IMR-90 (cell line): ENCODE results near the gene ADPRHL1. TPM values are rescaled to one million over a fixed set of nuclear protein-coding genes. Genes with fewer than 3 reads are reported as not detected.

Experiments
- ATAC-seq: fragments of 200-7000 bp; cut with Tn5 transposase; 2 replicates; pipeline ENCODE4 v1.9.1; 2020; ENCODE audit warnings: low read depth, mild to moderate bottlenecking, moderate library complexity
- BruUV-seq: library from RNA; stranded (reverse); fragments of 400-500 nt; replicated peaks from 2 replicates; lab custom pipeline; 2021; lab: Mats Ljungman, UMichigan
- CTCF ChIA-PET: fragments of 300-600 bp; formaldehyde crosslinking; extraction: SDS; loops from one replicate; lab custom pipeline; 2021; ENCODE audit warnings: antibody characterized with exemption; lab: Yijun Ruan, JAX
- POLR2A ChIA-PET: fragments of 300-600 bp; sonication (Branson Sonifier 250); formaldehyde crosslinking; loops from one replicate; lab custom pipeline; 2022; ENCODE audit warnings: antibody characterized with exemption; ENCODE audit not compliant: unreplicated experiment; lab: Charles Lee
- DNase-seq: peaks from one replicate; pipeline ENCODE4 v3.0.0; 2013
- H2AFZ ChIP-seq: replicated peaks from 2 replicates; pipeline ENCODE3; 2013; ENCODE audit warnings: low read length, mild to moderate bottlenecking; ENCODE audit not compliant: poor library complexity
- H2AK5ac ChIP-seq: 2 replicates; pipeline ENCODE4 v1.6.1; 2013; ENCODE audit warnings: low read depth, low read length, inconsistent platforms
- H2AK9ac ChIP-seq: replicated peaks from 2 replicates; pipeline ENCODE3; 2013; ENCODE audit warnings: mild to moderate bottlenecking, low read depth, low read length, moderate library complexity; ENCODE audit not compliant: poor library complexity
- H2BK120ac ChIP-seq: 2 replicates; pipeline ENCODE4 v1.6.1; 2013; ENCODE audit warnings: low read depth, low read length, inconsistent platforms
- H2BK15ac ChIP-seq: 3 replicates; pipeline ENCODE4 v1.6.1; 2013; ENCODE audit warnings: low read depth, low read length, inconsistent platforms
- H2BK20ac ChIP-seq: 2 replicates; pipeline ENCODE4 v1.6.1; 2013; ENCODE audit warnings: low read depth, mild to moderate bottlenecking, inconsistent platforms, low read length, moderate library complexity
- H2BK5ac ChIP-seq: 2 replicates; pipeline ENCODE4 v1.6.1; 2013; ENCODE audit warnings: mild to moderate bottlenecking, low read depth, low read length, inconsistent platforms; ENCODE audit not compliant: poor library complexity, severe bottlenecking
- H3K14ac ChIP-seq: replicated peaks from 2 replicates; pipeline ENCODE4 v1.6.1; 2013; ENCODE audit warnings: low read depth, low read length, inconsistent platforms
- H3K18ac ChIP-seq: 2 replicates; pipeline ENCODE4 v1.6.1; 2013; ENCODE audit warnings: low read depth, low read length, control low read depth
- H3K23ac ChIP-seq: 2 replicates; pipeline ENCODE4 v1.6.1; 2013; ENCODE audit warnings: low read depth, low read length, inconsistent platforms
- H3K27ac ChIP-seq: 2 replicates; pipeline ENCODE4 v1.5.1; 2013; ENCODE audit warnings: mild to moderate bottlenecking, control low read depth, low read length; ENCODE audit not compliant: insufficient read depth
- H3K27me3 ChIP-seq: 2 replicates; pipeline ENCODE4 v1.6.1; 2013; ENCODE audit warnings: low read length; ENCODE audit not compliant: control insufficient read depth, insufficient read depth
- H3K36me3 ChIP-seq: 2 replicates; pipeline ENCODE4 v1.6.1; 2013; ENCODE audit warnings: low read length, mixed read lengths; ENCODE audit not compliant: control insufficient read depth, insufficient read depth
- H3K4ac ChIP-seq: 2 replicates; pipeline ENCODE4 v1.6.1; 2013; ENCODE audit warnings: low read depth, low read length, inconsistent platforms
- H3K4me1 ChIP-seq: 2 replicates; pipeline ENCODE4 v1.6.1; 2013; ENCODE audit warnings: low read length, mixed read lengths; ENCODE audit not compliant: control insufficient read depth, insufficient read depth
- H3K4me2 ChIP-seq: 2 replicates; pipeline ENCODE4 v1.6.1; 2013; ENCODE audit warnings: low read depth, mild to moderate bottlenecking, control low read depth, low read length, moderate library complexity
- H3K4me3 ChIP-seq: 2 replicates; pipeline ENCODE4 v1.5.1; 2013; ENCODE audit warnings: low read depth, mild to moderate bottlenecking, control low read depth, low read length, moderate library complexity; ENCODE audit not compliant: insufficient read depth
- H3K56ac ChIP-seq: 2 replicates; pipeline ENCODE4 v1.6.1; 2013; ENCODE audit warnings: low read length, inconsistent platforms; ENCODE audit not compliant: insufficient read depth; ENCODE audit errors: extremely low read depth
- H3K79me1 ChIP-seq, 2 experiments: 2 replicates each; pipeline ENCODE4 v1.6.1; 2013; ENCODE audit warnings: low read length in 2 of 2, inconsistent platforms in 1 of 2, low read depth in 1 of 2
- H3K9ac ChIP-seq: 2 replicates; pipeline ENCODE4 v1.6.1; 2013; ENCODE audit warnings: low read depth, low read length, control low read depth
- H3K9me1 ChIP-seq: 2 replicates; pipeline ENCODE4 v1.6.1; 2013; ENCODE audit warnings: low read length, inconsistent platforms; ENCODE audit not compliant: insufficient read depth
- H3K9me3 ChIP-seq: 2 replicates; pipeline ENCODE4 v1.6.1; 2013; ENCODE audit warnings: low read length; ENCODE audit not compliant: control insufficient read depth, insufficient read depth
- H4K20me1 ChIP-seq: 2 replicates; pipeline ENCODE4 v1.6.1; 2013; ENCODE audit warnings: low read length, inconsistent platforms; ENCODE audit not compliant: insufficient read depth
- H4K5ac ChIP-seq: 2 replicates; pipeline ENCODE4 v1.6.1; 2013; ENCODE audit warnings: mild to moderate bottlenecking, low read depth, low read length, control low read depth
- H4K8ac ChIP-seq, 2 experiments: 2 replicates each; pipeline ENCODE4 v1.6.1; 2013; ENCODE audit warnings: low read depth in 2 of 2, low read length in 2 of 2, control low read depth in 1 of 2, inconsistent platforms in 1 of 2
- H4K91ac ChIP-seq: 2 replicates; pipeline ENCODE4 v1.6.1; 2013; ENCODE audit warnings: low read depth, low read length, inconsistent platforms; ENCODE audit not compliant: insufficient read depth
- BHLHE40 ChIP-seq: fragments of 150-350 bp; IDR thresholded peaks from 2 replicates; pipeline ENCODE4 v1.6.1; 2016; ENCODE audit warnings: mild to moderate bottlenecking, low read depth, low read length
- CEBPB ChIP-seq: IDR thresholded peaks from 2 replicates; pipeline ENCODE4 v1.6.1; 2012; ENCODE audit warnings: low read depth, low read length, improper control_type of control experiment
- CHD1 ChIP-seq: IDR thresholded peaks from 2 replicates; pipeline ENCODE4 v1.6.1; 2012; ENCODE audit warnings: low read depth, low read length, improper control_type of control experiment
- CTCF ChIP-seq: conservative IDR thresholded peaks from 2 replicates; pipeline ENCODE4 v1.5.1; 2012; ENCODE audit warnings: mild to moderate bottlenecking, low read depth, low read length, improper control_type of control experiment
- ELK1 ChIP-seq: fragments of 150-350 bp; IDR thresholded peaks from 2 replicates; pipeline ENCODE4 v1.6.1; 2016; ENCODE audit warnings: low read depth, mild to moderate bottlenecking, low read length, moderate library complexity, borderline replicate concordance
- FOS ChIP-seq: fragments of 150-350 bp; IDR thresholded peaks from 2 replicates; pipeline ENCODE4 v1.6.1; 2016; ENCODE audit warnings: low read depth, low read length
- MAFK ChIP-seq: IDR thresholded peaks from 2 replicates; pipeline ENCODE4 v1.6.1; 2012; ENCODE audit warnings: low read depth, low read length, improper control_type of control experiment
- MAZ ChIP-seq: IDR thresholded peaks from 2 replicates; pipeline ENCODE4 v1.6.1; 2012; ENCODE audit warnings: low read depth, mild to moderate bottlenecking, low read length, improper control_type of control experiment, moderate library complexity, borderline replicate concordance
- MXI1 ChIP-seq: IDR thresholded peaks from 2 replicates; pipeline ENCODE4 v1.6.1; 2012; ENCODE audit warnings: low read depth, mild to moderate bottlenecking, low read length, moderate library complexity, borderline replicate concordance
- NFE2L2 ChIP-seq: fragments of 150-350 bp; IDR thresholded peaks from 2 replicates; pipeline ENCODE4 v1.6.1; 2016; ENCODE audit warnings: low read depth, mild to moderate bottlenecking, low read length
- POLR2A ChIP-seq: IDR thresholded peaks from 2 replicates; pipeline ENCODE4 v1.6.1; 2012; ENCODE audit warnings: mild to moderate bottlenecking, low read depth, low read length
- RAD21 ChIP-seq: IDR thresholded peaks from 2 replicates; pipeline ENCODE4 v1.6.1; 2012; ENCODE audit warnings: low read length, improper control_type of control experiment
- RCOR1 ChIP-seq: IDR thresholded peaks from 2 replicates; pipeline ENCODE4 v1.6.1; 2012; ENCODE audit warnings: mild to moderate bottlenecking, low read length, improper control_type of control experiment; ENCODE audit not compliant: insufficient replicate concordance
- RFX5 ChIP-seq: IDR thresholded peaks from 2 replicates; pipeline ENCODE4 v1.8.0; 2012; ENCODE audit warnings: low read depth, mild to moderate bottlenecking, low read length, moderate library complexity
- SMC3 ChIP-seq: fragments of 150-350 bp; IDR thresholded peaks from 2 replicates; pipeline ENCODE4 v1.6.1; 2016; ENCODE audit warnings: low read depth, mild to moderate bottlenecking, antibody characterized with exemption, low read length, moderate library complexity
- USF2 ChIP-seq: fragments of 150-350 bp; IDR thresholded peaks from 2 replicates; pipeline ENCODE4 v1.6.1; 2017; ENCODE audit warnings: mild to moderate bottlenecking, antibody characterized with exemption, low read length, low read depth
- WGBS, 2 experiments: methylation state at CpG; one replicate each; pipeline versions ENCODE4 v1.1.5 to v1.1.7; 2013; ENCODE audit warnings: missing lambda C conversion rate in 2 of 2; ENCODE audit not compliant: insufficient read length in 1 of 2; ENCODE audit errors: extremely low coverage in 2 of 2; 5-methylcytosine and 5-hydroxymethylcytosine counted together
- dilution Hi-C: fragments of 300-500 bp; cut with HindIII; formaldehyde crosslinking; loops from one replicate; pipeline ENCODE4 v1.14.3; 2018; ENCODE audit warnings: low sequenced_read_pairs; ENCODE audit not compliant: unreplicated experiment
- in situ Hi-C: fragments of 300-500 bp; cut with MboI; formaldehyde crosslinking; loops from 3 replicates; pipeline ENCODE4 v1.14.3; 2019; ENCODE audit warnings: low sequenced_read_pairs, inconsistent platforms, mixed read lengths
- intact Hi-C: fragments of 100-400 bp; cut with micrococcal nuclease; formaldehyde crosslinking; loops from 2 replicates; pipeline ENCODE4 v1.10.0; 2022
- polyA plus RNA-seq, 3 experiments: library from polyadenylated mRNA; depleted of rRNA; stranded (reverse); fragments of >200 nt; gene quantifications; 2 replicates each; pipeline ENCODE4 v1.2.3, GENCODE V29; 2012; ENCODE audit warnings: low replicate concordance in 1 of 3
- total RNA-seq: library from RNA; depleted of rRNA; stranded (reverse); fragments of >200 nt; gene quantifications from 2 replicates; pipeline ENCODE4 v1.2.3, GENCODE V29; 2012

ADPRHL1 gene
- total and polyA plus RNA-seq, 2 of the 4 experiments (the other 2 are of a cell fraction) = 0.36 to 0.67 TPM

- no peak overlapping the region for H3K4me3 ChIP-seq
- POLR2A ChIA-PET = no interaction called here
- no peak overlapping the region for H2AK5ac ChIP-seq
- intact Hi-C loops (no loop called here), in situ Hi-C loops (no loop called here), dilution Hi-C loops (no loop called here)
- H2BK5ac ChIP-seq = no peak overlapping the region
- H3K9me3 ChIP-seq = no peaks in the 10 kb centered on the region
- no peak overlapping the region for H2AFZ ChIP-seq
- H2BK15ac ChIP-seq = no peak overlapping the region
- no peaks in the 10 kb centered on the region for H4K20me1 ChIP-seq
- H3K9ac ChIP-seq = no peak overlapping the region
- no peak overlapping the region for H3K4me2 ChIP-seq
- peaks cover 25% of the 10 kb centered on the region for H3K27me3 ChIP-seq
- no peak overlapping the region for H2BK20ac ChIP-seq
- no peak overlapping the region for H3K23ac ChIP-seq
- no peaks in the 10 kb centered on the region for H3K9me1 ChIP-seq
- H3K4me1 ChIP-seq = no peaks in the 10 kb centered on the region; the same call in 1 of the 2 replicates
- no peak for ATAC-seq
- H3K14ac ChIP-seq = no peak overlapping the region
- H3K56ac ChIP-seq = no peak overlapping the region
- no peak overlapping the region for H4K8ac ChIP-seq
- no peak overlapping the region for H3K4ac ChIP-seq
- no peak overlapping the region for H3K18ac ChIP-seq
- BruUV-seq = no TSS peak
- H4K5ac ChIP-seq = no peak overlapping the region
- no peaks in the 10 kb centered on the region for H3K36me3 ChIP-seq
- DNase-seq = no peak
- 95% methylated on average over 4 of the region's 11 CpGs; no CpG with 5 or more reads in 1 of the 2 experiments for WGBS, 2 experiments
- no peak for TF ChIP-seq BHLHE40
- no peak for TF ChIP-seq SMC3
- no peak for TF ChIP-seq USF2
- TF ChIP-seq CHD1 = no peak
- no peak for TF ChIP-seq MXI1
- TF ChIP-seq MAZ = no peak
- TF ChIP-seq RCOR1 = no peak
- no peak for TF ChIP-seq NFE2L2
- no peak for TF ChIP-seq POLR2A
- TF ChIP-seq CTCF = no peak
- TF ChIP-seq ELK1 = no peak
- no peak for TF ChIP-seq RFX5
- no peak for TF ChIP-seq MAFK
- TF ChIP-seq RAD21 = no peak
- no peak for TF ChIP-seq CEBPB
- TF ChIP-seq FOS = no peak
- CTCF ChIA-PET = no interaction called here
- no peak overlapping the region for H2BK120ac ChIP-seq
- H3K27ac ChIP-seq = no peak overlapping the region
- no peak overlapping the region for H2AK9ac ChIP-seq
- H4K91ac ChIP-seq = no peak overlapping the region
- no peaks in the 10 kb centered on the region for H3K79me1 ChIP-seq
Measured at GRCh38 chr13:113359571-113359970, 93.7 kb downstream of the ADPRHL1 start.
